NCI-H1092 (cell line): ENCODE measurements around the gene UBQLN1.

Experiments
- DNase-seq: peaks from one replicate; lab custom pipeline; 2025; lab: John Stamatoyannopoulos, UW

UBQLN1 gene

DNA sequence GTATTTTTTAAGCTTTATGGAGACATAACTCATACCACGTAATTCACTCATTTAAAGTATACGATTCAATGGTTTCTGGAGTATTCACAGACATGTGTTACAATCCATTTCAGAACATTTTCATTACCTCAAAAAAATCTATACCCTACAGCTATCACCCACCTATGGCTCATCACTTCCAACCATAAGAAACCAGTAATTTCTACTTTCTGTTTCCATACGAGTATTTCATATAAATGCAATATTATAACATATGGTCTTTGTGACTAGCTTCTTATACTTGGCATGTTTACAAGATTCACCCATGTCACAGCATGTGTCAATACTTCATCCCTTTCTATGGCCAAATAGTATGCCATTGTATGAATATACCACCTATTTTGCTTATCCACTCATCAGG lies 18.8 kb downstream of the UBQLN1 start:
- no peak for DNase-seq

DNA sequence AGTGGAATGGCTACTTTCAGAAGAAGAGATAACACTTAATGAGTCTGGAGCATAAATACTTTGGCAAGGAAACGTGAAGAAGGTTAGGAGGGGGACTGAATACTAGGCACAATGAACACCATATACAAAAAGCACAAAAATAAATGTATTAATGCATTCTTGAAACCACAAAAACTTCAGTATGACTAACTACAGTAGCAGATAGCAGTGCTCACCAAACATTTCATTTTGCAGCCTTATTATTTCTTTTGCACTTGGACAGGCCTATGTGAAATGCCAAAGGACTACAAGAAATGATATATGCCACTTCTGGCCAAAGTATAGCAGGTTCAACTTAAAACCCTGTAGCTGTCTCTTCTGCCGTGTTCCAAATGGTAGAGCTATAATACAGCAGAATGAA lies 26.3 kb downstream of the UBQLN1 start:
- no peak for DNase-seq

DNA sequence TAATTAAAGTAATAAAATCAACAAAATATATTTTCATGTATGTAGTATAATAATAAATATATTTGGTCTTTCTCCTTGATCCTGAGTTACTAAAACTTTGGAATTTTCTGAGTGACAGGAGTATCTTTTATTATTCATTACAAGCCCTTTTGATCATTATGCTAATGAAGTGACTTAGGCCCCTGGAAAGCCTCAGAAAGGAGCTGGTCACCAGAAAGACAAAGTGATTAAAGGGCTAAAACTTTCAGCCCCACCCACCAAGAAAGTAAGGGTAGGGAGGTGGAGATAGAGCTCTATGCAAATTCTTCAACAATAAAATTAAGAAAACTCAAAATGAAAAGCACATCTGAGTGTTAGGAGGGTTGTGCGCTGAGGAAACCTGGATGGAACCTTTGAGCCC lies 27.5 kb downstream of the UBQLN1 start:
- DNase-seq: no peak

DNA sequence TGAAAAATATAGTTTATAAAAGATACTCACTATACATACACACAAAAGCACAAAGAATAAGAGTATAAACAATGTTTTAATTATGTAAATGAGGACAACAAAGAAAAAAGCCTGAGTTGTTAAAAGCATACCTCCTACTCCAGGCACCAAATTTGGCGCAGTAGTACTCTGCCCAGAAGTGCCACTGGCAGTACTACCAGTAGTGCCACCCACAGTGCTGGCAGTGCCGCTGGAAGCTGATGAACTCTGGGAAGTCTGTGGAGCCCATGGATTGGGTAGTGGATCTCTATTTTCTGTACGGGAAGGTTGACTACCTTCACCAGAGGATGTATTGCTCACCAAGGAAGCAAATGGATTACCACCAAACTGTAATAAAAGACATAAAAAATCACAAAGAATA lies 30.2 kb downstream of the UBQLN1 start:
- DNase-seq: no peak

DNA sequence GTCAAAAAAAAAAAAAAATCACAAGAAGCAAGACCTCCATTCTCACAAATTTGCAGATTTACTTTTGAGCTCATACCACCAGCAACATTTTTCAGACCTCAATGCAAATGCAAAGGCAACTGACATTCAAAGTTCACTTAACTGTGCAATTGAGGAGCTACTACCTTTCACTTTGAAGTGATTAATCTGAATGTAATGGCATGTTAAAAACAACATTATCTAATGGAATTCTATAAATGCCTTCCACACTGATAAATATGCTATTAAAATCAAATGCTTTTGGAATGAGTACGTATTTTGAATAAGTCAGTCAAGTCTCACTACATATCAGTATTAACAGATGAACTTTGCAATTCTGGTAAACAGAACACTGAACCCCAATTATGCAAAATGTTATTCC lies 32.3 kb downstream of the UBQLN1 start:
- DNase-seq: no peak

DNA sequence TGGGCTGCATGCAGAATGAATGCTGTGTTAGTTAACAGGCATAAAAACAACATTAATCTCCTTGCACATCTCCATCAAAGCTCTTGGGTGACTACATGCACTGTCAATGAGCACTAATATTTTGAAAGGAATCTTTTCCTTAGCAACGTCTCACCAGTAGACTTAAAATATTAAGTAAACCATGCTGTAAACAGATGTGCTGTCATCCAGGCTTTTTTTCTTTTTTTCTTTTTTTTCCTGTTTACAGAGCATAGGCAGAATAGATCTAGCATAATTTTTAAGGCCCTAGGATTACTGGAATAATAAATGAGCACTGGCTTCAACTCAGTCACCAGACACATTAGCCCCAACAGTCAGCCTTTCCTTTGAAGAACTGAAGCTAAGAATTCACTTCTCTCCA lies 36.3 kb downstream of the UBQLN1 start:
- no peak for DNase-seq

DNA sequence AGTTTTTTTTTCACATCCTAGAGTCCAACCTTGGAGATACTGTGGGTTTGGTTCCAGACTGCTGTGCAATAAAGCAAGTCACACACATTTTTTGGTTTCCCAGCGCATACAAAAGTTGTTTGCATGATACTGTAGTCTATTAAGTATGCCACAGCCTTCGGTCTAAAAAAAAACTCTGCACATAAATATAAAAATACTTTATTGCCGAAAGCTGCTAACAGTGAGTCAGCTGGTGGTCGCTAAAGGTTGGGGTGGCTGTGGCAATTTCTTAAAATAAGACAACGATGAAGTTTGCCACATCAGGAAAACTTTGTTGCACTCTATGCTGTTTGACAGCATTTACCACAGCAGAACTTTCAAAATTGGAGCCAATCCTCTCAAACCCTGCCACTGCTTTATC lies 37.4 kb downstream of the UBQLN1 start:
- no peak for DNase-seq

DNA sequence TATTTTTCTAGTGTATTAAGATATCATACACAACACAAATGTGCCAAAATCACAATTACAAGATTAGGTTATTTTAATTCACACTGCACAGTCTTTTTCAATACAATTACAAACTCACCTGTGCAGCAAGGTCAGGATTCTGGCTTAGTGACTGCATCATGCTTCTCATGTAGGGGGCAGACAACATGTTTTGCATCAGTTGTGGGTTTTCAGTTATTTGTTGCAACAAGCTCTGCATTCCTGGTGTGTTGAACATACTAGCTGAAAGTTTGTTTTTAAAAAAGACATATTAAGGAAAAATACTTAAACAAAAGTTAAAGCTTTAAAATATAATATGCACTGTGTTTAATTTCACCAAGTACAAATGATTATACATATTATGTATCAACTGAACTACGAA lies 38.7 kb downstream of the UBQLN1 start:
- DNase-seq: no peak

DNA sequence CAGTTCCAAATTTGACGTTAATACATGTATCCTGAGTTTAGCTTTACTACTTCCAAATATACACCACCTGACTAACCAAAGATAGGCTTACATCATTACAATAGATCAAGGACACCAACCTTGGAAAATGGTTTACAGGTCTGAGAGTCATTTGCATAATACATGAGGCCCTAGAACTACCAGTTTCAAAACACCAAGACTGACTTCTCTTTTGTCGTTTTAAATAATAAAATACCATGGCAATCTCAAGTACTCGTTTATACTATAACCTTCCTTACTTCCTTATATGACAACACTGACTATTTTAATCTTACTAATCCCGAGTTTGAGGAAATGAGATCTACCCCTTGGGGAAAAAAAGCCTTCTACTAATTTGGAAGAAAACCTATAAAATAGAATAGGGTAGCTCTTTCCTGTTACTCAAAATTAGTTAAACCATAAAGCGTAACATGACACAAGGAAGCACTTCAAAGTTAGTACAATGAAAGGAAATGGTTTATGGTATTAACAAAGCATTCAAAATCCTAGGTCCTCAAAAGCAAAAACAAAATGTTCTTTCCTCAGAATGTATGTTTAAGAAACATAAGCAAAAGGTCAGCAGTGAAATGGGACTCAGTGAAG lies 42.1 kb downstream of the UBQLN1 start:
- no peak for DNase-seq

DNA sequence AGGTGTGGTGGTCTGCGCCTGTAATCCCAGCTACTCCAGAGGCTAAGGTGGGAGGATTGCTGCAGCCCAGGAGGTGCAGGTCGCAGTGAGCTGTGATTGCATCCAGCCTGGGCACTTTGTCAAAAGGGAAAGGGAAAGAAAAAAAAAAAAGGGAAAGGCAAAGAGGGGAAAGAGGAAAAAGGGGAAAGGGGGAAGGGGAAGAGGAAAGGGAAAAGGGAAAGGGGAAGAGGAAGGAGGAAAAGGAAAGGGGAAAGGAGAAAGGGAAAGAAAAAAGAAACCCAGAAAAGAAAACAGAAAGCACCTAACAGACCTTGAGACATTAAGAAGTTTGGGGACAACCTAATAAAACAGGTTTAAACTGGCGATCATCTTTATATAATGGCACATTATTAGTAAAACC lies 44.8 kb downstream of the UBQLN1 start:
- DNase-seq: no peak

DNA sequence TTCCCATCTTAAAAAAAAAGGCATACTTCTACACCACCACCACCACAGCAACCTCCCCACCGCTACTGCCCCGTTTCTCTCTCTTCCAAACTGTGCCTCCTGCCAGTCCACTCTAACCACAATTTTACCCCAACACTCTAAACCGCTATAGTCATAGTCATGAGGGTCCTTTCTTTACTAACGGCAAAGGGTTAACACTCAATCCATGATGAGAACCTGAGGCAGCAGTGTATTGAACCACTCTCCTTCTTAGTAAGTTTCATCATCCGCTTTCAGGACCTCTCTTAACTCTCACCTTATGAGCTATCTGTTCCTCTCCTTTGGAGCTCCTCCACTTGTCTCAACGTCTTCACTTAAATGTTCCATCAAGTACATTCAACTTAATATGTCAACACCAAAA lies 50.8 kb downstream of the UBQLN1 start:
- DNase-seq: no peak

DNA sequence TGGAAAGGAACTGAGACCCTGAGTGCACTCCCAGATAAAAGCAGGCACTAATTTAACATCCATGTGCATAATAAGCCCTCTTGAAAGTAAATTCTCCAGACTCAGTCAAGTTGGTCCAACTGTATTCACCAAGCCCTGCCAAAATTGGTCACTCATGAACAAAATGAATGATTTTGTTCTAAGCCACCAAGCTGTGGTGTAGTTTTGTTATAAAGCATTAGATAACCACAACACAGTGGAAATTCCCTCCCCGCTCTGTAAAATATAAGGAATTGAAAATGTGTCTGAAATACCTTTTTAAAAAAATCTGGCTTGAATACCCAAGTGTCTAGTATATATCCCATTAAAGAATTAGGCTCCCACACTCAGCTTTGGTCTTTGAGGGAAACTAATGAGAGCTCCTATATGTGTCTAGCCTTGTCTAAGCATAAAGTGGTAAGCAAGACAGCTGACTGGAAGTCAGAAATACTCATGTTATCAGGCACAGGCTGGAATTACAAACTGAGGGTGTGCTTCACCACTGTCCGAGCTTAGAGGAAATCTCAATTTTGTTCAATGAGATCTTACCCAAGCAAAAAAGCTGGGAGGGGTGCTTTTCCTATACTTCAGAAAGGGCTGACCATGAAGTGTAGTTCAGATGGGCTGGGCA lies 51.6 kb downstream of the UBQLN1 start:
- no peak for DNase-seq

DNA sequence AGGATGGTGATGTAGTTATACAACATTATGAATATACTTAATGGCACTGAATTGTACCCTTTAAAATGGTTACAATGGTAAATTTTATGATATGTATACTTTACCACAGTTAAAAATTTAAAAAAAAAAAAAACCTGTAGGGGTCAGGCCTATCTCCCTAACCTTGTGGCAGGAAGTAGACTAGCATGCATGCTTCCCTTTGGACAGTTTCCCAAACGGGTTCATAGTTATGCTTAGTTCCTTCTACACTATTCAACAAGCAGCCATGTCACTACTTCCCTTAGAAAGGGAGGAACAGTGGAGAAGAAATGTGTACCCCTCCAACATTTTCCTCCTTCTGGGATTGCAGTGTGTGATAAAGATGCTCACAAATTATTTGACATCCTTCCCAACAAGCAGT lies 52.3 kb downstream of the UBQLN1 start:
- no peak for DNase-seq

DNA sequence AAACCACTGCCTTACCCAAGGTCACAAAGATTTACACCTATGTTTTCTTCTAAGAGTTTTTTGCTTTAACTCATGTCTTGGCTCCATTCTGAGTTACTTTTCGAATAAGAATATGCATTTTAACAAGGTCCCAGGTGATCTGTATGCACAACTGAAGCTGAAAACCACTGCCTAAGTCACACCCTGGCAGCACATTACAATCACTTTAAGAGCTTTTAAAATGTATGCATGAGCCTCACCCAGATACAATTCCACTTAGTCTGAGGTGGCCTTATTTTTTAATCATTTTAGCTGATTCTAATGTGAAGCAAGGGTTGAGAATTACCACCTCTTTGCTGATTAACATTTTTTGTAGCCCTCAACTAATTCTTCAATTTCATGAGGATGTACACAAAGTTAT lies 55.3 kb downstream of the UBQLN1 start:
- no peak for DNase-seq

DNA sequence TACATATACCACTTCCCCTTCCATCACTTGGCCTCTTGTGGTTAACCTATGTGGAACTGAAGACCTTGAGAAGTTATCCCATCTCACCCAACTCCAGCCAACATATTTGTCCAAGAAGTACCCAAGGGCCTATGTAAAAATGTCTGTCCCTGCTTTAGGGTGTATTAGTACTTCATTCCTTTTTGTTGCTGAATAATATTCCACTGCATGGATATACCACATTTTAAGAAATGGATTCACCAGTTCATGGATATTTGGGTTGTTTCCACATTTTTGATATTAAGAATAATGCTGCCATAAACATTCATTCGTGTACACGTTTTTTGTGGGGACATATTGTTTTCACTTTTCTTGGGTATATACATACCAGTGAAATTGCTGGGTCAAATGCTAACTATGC lies 56.2 kb downstream of the UBQLN1 start:
- no peak for DNase-seq

DNA sequence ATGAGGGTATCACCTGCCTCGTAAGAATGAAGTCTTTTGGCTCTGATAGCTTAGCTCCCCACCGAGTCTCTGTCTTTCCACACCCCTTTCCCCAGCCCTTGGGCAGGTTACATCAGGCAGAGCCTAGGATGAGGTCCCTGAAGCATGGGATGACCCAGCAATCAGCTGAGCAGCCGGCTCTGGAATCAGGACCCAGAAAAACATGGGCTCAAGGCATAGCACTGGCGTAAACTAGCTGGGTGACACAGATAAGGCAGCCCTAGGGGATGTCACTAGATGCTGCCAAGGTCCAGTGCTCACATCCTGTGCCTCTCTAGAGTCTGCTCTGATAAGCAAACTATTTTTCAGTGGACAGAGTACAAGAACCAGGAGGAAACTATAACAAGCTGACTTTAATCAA lies 58.2 kb downstream of the UBQLN1 start:
- DNase-seq: no peak

DNA sequence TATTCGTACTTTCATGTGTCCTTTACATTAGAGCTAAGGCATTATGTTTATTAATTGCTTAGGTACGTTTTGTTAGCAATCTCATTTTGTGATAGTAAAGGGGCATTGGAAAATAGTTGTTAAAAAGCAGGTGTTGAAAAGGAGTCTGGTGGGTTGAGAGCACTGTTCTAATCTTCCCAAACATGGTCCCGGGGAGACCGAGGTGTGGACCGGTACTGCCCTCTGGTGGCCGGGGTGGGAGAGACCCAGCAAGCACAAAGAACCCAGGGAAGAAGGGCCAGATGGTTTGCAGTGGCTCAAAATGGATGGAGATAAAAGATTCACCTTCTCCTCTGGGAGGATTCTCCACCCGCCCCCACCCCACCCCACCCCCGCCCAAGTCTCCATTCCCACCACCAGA lies 58.7 kb downstream of the UBQLN1 start:
- DNase-seq: peak; percentile 26

DNA sequence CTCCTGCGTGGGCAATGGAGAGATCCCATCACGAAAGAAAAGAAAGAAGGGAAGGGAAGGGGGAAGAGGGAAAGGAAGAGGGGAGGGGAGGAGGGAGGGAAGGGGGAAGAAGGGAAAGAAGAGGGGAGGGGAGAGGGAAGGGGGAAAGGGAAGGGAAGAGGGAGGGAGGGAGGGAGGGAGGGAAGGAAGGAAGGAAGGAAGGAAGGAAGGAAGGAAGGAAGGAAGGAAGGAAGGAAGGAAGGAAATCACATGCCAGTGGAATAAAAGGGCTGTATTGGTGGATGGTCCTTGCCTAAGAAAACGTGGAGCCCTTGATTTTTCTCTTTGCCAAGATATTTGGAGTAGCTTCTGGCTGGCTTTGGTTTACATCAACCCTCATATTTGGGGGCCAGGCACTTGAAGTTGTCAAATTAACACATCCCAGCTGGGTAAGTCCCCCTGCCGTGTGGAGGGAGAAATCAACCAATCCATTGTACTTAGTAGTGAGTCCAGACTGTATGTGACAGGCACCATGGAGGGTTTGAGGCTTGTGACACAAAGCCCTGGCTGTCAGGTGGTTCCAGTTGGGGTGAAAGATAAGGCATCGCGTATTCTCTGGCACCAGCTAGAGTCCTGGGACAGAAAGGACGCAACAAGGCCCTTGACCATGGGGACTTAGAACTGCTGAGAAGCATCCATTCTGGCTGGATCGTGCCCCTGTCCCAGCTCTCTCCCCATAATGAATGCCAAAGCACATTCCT lies 61.1 kb downstream of the UBQLN1 start:
- DNase-seq: no peak

DNA sequence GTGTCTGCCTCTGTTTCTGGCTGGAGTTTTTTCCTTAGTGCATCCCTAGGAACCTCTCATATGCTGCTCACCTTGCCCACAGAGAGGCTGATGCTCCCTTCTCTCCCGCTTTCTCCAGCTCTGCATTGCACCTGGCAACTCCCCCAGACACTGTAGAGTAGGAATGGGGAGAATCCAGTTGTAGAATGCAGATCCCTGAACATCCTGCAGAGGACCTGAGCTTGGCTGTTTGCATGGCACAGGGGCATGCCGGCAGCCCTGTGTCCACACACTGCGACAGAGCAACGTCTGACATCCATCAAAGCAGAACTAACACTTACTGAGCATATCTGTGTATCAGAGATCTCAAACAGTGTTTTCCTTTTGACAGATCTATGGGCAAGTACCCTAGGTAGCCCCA lies 65.0 kb downstream of the UBQLN1 start:
- no peak for DNase-seq

DNA sequence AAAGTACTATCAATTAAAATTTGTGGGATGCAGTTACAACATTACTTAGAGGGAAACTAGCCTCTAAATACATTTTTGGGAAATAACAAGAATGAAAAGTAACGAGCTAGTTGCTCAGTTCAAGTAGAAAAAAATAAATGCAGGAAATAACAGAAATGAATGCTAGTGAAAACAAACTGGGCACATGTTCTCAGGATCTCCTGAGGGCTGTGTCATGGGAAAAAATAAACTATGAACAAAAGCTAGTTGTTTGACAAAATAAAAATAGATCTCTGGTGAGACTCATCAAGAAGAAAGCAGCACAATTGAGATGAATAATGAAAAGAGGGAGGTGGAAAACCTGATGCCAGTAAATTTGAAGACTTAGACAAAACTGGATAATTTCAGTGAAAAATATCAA lies 68.5 kb downstream of the UBQLN1 start:
- no peak for DNase-seq

DNA sequence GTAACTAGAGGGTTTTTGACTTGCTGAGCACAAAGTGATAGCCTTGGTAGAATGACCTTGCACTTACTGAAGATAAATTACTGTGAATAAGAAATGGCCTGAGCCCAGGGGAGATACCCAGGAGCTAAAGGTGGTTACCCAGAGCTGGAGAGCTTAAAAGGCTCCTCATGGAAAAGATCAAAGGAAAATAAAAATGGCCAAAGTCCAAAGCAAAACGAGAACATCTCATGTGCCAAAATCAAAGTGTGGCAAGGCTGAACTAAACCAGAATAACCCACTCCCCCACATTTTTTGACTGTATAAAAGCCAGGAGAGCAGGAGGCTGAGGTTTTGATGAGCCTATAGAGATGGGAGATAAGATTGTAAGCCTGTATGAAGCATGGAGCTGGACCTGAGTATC lies 70.4 kb downstream of the UBQLN1 start:
- no peak for DNase-seq

DNA sequence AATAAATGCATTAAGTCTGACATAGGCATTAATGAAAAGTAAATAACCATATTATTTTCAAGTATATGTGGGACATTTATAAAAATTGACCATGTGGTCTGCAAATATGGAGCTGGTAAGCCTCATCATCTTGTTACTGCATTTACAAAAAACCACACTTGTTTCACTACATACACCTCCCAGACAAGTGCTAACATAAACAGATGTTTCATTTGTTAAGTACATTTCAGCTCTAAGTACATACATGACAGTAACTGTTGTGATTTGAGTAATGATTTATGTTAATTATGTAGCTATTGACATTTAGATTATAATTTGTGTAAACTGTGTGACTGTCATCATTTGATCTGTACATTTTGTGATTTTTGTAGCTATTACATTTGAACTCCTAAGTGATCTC lies 70.9 kb downstream of the UBQLN1 start:
- no peak for DNase-seq

DNA sequence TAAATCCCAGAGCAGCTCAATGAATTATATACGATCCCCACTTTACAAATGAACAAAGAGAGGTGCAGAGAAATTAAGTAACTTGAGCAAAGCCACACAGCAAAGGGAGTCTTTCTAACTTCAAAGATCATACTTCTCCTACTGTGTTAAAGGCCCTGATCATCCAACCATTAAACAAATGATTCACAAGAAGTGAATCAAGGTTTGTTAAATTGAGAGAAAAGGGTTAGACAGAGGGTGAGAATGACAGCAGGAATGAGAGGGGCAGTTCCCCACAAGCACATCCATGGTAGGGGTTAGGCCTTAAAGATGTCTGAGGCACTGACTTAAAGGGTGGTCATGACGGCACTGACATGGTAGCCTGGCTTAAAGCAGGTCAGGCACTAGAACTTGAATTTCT lies 74.1 kb downstream of the UBQLN1 start:
- no peak for DNase-seq

DNA sequence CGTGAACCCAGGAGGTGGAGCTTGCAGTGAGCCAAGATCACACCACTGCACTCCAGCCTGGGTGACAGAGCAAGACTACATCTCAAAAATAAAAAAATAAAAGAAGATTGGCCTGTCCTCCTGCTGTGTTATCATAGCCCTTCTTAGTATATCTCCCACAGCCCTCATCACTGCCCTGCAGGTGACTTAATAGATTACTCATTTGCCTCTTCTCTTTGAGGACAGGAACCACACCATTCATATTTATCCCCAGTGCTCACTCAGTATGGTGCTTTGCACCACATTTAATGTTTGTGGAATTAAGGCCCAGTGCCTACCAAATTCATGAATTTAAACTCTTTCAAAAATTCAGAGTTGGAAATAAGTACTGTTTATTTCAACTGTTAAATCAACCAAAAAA lies 74.5 kb downstream of the UBQLN1 start:
- no peak for DNase-seq
